ENCODE data around the gene SORL1.

DNA sequence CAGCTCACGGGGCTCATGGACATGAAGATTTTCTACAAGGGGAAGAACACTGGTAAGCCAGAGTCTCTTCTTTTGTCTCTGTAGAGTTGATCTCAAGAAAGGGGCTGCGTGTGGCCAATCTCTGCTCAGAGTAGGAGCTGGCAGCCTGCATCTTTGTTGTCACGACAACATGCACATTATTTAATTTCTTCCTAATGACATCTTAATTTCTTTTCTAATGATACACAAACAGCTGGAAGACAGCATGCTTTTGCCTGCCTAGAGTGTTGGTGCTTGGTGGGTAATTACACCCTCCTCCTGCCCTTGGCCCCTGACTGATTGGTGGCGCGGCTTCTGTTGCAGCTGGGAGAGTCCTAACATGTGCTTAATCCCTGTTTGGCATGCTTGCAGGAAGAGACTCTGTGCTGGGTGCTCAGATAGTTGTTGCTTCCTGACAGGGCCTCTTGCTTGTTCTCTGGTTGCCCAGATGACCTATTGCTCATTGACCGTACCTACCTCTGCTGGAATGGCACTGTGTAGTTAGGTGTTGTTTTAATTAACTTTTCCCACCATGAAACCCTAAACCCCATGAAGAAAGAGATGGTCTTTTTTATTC is 107.6 kb downstream of the SORL1 start:
- TF ChIP-seq, protein P1, sequence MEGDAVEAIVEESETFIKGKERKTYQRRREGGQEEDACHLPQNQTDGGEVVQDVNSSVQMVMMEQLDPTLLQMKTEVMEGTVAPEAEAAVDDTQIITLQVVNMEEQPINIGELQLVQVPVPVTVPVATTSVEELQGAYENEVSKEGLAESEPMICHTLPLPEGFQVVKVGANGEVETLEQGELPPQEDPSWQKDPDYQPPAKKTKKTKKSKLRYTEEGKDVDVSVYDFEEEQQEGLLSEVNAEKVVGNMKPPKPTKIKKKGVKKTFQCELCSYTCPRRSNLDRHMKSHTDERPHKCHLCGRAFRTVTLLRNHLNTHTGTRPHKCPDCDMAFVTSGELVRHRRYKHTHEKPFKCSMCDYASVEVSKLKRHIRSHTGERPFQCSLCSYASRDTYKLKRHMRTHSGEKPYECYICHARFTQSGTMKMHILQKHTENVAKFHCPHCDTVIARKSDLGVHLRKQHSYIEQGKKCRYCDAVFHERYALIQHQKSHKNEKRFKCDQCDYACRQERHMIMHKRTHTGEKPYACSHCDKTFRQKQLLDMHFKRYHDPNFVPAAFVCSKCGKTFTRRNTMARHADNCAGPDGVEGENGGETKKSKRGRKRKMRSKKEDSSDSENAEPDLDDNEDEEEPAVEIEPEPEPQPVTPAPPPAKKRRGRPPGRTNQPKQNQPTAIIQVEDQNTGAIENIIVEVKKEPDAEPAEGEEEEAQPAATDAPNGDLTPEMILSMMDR (IDR thresholded peaks at IDR 0.05; ENCODE audit: low read length): no peak
- no peak for TF ChIP-seq EZH2 (IDR thresholded peaks at IDR 0.05; ENCODE audit: borderline replicate concordance, low read length)
